Lung (tissue), 12 donors: Measurements from ENCODE around the gene ANKRD23. TPM values are rescaled to one million over a fixed set of nuclear protein-coding genes. Genes with fewer than 3 reads are reported as not detected.
A peak's percentile ranks its signal among the peaks of the same experiment; 100 is the strongest.

ENCODE experiments used
- ATAC-seq: fragments of 200-7000 bp; cut with Tn5 transposase; one replicate; pipeline ENCODE4 v1.9.1; 2020; ENCODE audit warnings: moderate number of reproducible peaks; ENCODE audit not compliant: insufficient read depth, low FRiP score
- DNase-seq, 3 donors: peaks; one replicate each; pipeline ENCODE4 v3.0.0-alpha.2; 2013 to 2017
- H3K27ac ChIP-seq, 2 donors: one replicate each; pipeline ENCODE4 v1.5.1; 2013; ENCODE audit warnings: mild to moderate bottlenecking in 2 of 2, moderate library complexity in 2 of 2, control low read depth in 1 of 2, inconsistent platforms in 1 of 2, low read depth in 1 of 2, low read length in 1 of 2
- H3K27me3 ChIP-seq, 3 donors: one replicate each; pipeline ENCODE4 v1.5.1; 2013; ENCODE audit warnings: low read length in 2 of 3; ENCODE audit not compliant: control insufficient read depth in 3 of 3, insufficient read depth in 3 of 3
- H3K36me3 ChIP-seq, 4 donors: one replicate each; pipeline ENCODE4 v1.5.1; 2013; ENCODE audit warnings: low read length in 4 of 4, mild to moderate bottlenecking in 1 of 4, moderate library complexity in 1 of 4; ENCODE audit not compliant: control insufficient read depth in 4 of 4, insufficient read depth in 4 of 4
- H3K4me1 ChIP-seq, 5 donors: one replicate each; pipeline ENCODE4 v1.5.1; 2013; ENCODE audit warnings: low read length in 5 of 5, mild to moderate bottlenecking in 2 of 5, moderate library complexity in 1 of 5; ENCODE audit not compliant: control insufficient read depth in 5 of 5, insufficient read depth in 5 of 5
- H3K4me3 ChIP-seq: one replicate; pipeline ENCODE4 v1.5.1; 2013; ENCODE audit warnings: mild to moderate bottlenecking, control low read depth, moderate library complexity
- H3K9ac ChIP-seq, 2 donors: one replicate each; pipeline ENCODE4 v1.5.1; 2013; ENCODE audit warnings: low read length in 2 of 2, control low read depth in 1 of 2; ENCODE audit not compliant: insufficient read depth in 1 of 2
- H3K9me3 ChIP-seq, 4 donors: one replicate each; pipeline ENCODE4 v1.5.1; 2013; ENCODE audit warnings: low read length in 3 of 4, mild to moderate bottlenecking in 1 of 4, moderate library complexity in 1 of 4; ENCODE audit not compliant: control insufficient read depth in 4 of 4, insufficient read depth in 3 of 4
- WGBS, 2 donors: extraction: QIAGEN DNeasy Blood & Tissue Kit; methylation state at CpG; one replicate each; pipeline ENCODE4 v1.1.7; 2013; 5-methylcytosine and 5-hydroxymethylcytosine counted together
- polyA plus RNA-seq, 2 donors: library from polyadenylated mRNA; stranded (reverse); fragments of 200-250 nt; gene quantifications; one replicate each; pipeline ENCODE4 v1.2.1, GENCODE V29; 2013
- total RNA-seq, 2 donors: library from RNA; depleted of rRNA in 1 of 2; stranded (reverse); fragments of >200 nt in 1 of 2; gene quantifications; one replicate each; pipeline ENCODE4 v1.2.1, GENCODE V29; 2014 to 2021
- TF ChIP-seq, protein P1 (sequence below): IDR thresholded peaks from 2 replicates; pipeline ENCODE4 v1.5.1; 2012; ENCODE audit warnings: mild to moderate bottlenecking; ENCODE audit errors: control extremely low read depth, extremely low read depth
- donor health status: control.
- donor health status: control.
- donor health status: Bipolar disorder and iron deficiency.
- donor health status: healthy.
- donor health status: DM: yes; HTN: yes; CAD: no.

The ANKRD23 gene
- total and polyA plus RNA-seq, 4 donors = 1.5 to 6.9 (median 4.4) TPM

DNA sequence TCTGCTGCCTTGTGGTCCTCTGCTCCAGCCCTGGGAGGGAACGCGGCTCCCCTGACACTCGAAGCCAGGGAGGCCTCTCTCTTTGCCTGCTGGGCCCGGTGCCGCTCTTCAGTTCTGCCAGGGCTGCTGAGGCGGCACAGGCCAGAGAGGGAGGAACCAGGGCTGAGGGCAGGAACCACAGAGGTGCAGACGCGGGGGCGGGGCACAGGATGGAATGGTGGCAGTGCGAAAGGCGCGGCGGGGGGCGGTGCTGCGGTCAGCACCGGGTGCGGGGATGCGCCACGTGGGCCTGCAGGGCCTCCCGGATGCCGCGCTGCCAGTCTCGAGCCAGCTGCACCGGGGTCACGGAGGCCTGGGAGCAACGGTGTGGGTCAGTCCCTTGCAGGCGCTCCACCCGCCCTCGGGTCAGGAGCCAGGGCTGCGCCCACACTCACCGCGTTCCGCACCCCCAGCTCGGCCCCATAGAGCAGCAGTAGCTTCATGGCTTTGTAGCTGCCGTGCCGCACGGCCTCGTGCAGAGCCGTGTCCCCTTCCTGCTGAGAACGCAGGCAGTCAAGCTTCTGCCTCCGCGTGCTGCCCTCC, 4.4 kb downstream of the ANKRD23 start:
- DNase-seq (peak in 1 of 3 donors; percentile 32), ATAC-seq (peak; percentile 74)
- Histone ChIP-seq H3K4me3 (no peak overlapping the region), H3K4me1 (peaks cover 0 to 8% (median 0%) of the 10 kb centered on the region in 5 donors), H3K27ac (no peak overlapping the region), H3K36me3 (peaks cover 0 to 9% (median 3%) of the 10 kb centered on the region in 4 donors), H3K27me3 (no peaks in the 10 kb centered on the region), H3K9me3 (no peaks in the 10 kb centered on the region), H3K9ac (no peak overlapping the region)
- TF ChIP-seq, protein P1, sequence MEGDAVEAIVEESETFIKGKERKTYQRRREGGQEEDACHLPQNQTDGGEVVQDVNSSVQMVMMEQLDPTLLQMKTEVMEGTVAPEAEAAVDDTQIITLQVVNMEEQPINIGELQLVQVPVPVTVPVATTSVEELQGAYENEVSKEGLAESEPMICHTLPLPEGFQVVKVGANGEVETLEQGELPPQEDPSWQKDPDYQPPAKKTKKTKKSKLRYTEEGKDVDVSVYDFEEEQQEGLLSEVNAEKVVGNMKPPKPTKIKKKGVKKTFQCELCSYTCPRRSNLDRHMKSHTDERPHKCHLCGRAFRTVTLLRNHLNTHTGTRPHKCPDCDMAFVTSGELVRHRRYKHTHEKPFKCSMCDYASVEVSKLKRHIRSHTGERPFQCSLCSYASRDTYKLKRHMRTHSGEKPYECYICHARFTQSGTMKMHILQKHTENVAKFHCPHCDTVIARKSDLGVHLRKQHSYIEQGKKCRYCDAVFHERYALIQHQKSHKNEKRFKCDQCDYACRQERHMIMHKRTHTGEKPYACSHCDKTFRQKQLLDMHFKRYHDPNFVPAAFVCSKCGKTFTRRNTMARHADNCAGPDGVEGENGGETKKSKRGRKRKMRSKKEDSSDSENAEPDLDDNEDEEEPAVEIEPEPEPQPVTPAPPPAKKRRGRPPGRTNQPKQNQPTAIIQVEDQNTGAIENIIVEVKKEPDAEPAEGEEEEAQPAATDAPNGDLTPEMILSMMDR = no peak
- 16 to 32% methylated on average over 39 to 42 of the region's 42 CpGs for WGBS, 2 donors

DNA sequence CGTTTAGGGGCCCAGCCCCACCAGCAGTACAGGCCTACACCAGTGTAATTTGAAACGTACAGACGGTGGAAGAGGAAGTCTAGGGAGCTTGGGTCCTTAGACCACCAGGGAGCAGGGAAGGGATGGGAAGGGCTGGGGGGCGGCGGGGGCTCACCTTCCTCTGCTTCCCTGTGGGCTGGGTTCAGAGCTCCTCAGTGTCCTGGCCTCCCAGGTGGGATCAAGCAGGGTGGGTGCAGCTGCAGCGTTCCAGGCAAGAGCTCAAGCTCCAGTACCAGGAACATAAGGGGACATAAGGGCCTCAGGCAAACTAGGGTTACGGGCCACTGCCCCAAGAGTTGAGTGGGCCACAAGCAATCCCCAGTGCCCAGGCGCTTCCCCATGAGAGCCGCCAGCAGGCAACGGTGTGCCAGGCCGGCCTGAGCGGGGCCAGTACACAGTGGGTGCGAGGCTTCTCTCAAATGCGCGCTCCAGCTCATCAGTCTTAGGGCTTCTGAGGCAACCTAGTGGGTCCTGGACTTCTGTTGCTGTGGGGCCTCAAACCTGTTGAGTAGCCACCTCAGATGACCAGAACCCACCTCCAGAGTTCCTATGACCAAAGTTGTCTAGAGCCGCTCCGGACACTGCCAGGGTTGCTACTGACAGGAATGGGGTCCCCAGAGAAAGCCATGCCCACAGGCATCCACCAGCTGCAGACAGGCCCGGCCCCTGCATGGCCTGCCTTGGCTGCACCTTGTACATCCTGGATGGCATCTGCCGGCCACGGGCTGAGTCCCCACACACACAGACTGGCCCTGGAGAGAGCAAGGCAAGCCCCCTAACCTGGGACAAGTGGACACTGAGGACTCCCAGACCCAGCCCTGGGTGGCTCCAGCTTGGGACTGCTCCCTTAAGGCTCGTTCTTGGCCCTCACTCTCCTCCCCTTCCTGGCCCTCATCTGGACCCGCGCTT, 5.2 kb downstream of the ANKRD23 start:
- TF ChIP-seq, protein P1 = no peak
- Histone ChIP-seq H3K27me3 (no peaks in the 10 kb centered on the region), H3K9me3 (no peaks in the 10 kb centered on the region), H3K9ac (no peak overlapping the region), H3K36me3 (peaks cover 0 to 11% (median 3%) of the 10 kb centered on the region in 4 donors), H3K27ac (no peak overlapping the region), H3K4me3 (no peak overlapping the region), H3K4me1 (peaks cover 0 to 8% (median under 1%) of the 10 kb centered on the region in 5 donors)
- DNase-seq (no peak), ATAC-seq (peak; percentile 9)
- WGBS, 2 donors = 84 to 85% methylated on average over 22 to 23 of the region's 23 CpGs

DNA sequence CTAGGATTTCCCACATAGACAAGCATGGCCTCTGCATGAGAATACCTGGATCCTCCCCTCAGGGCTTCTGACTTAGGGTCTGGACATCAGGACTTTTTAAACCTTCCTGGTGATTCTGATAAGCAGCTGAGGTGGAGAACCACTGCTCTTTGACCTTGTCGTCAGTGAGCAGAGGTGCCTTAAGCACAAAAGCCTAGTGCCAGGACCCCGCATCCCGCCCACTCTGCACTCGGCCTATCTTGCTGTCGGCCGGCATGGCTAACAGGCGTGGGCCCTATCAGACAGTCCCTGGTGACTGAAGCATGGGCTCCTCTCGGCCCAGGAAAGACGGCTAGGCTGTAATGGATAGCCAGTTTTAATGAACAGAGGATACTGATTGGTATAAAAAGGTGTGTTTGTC, 6.2 kb downstream of the ANKRD23 start:
- ATAC-seq (no peak), DNase-seq (no peak)
- no peak overlapping the region for H3K4me3 ChIP-seq
- no peak overlapping the region for H3K27ac ChIP-seq
- peaks cover 0 to 18% (median 8%) of the 10 kb centered on the region in 5 donors for H3K4me1 ChIP-seq
- WGBS, 2 donors = 97% methylated on average over 9 of the region's 9 CpGs
- H3K9me3 ChIP-seq = no peaks in the 10 kb centered on the region
- TF ChIP-seq, protein P1 = no peak
- no peaks in the 10 kb centered on the region for H3K27me3 ChIP-seq
- H3K36me3 ChIP-seq = peaks cover 0 to 11% (median 7%) of the 10 kb centered on the region in 4 donors
- H3K9ac ChIP-seq = no peak overlapping the region
